Skin of body (tissue), 2 donors: ENCODE measurements around the gene NEURL1. TPM values are rescaled to one million over a fixed set of nuclear protein-coding genes. Genes with fewer than 3 reads are reported as not detected.

ENCODE experiments used
- DNase-seq: peaks from one replicate; lab custom pipeline; 2025; lab: John Stamatoyannopoulos, UW
- total RNA-seq: library from RNA; depleted of rRNA; stranded (reverse); fragments of >200 nt; gene quantifications from one replicate; pipeline ENCODE4 v1.2.3, GENCODE V29; 2014

NEURL1 gene
- total RNA-seq, 1 donor from 2014 or later: 2.1 TPM

GRCh38 chr10:103544657-103545310 lies 51.3 kb downstream of the NEURL1 start:
- DNase-seq: no peak

- no peak for DNase-seq
These were observed 51.9 kb downstream of the NEURL1 start for GRCh38 chr10:103545366-103545765.

GRCh38 chr10:103545771-103546281 lies 52.3 kb downstream of the NEURL1 start:
- no peak for DNase-seq

GRCh38 chr10:103546401-103546800 lies 52.9 kb downstream of the NEURL1 start:
- no peak for DNase-seq

GRCh38 chr10:103547391-103547946 lies 54.0 kb downstream of the NEURL1 start:
- DNase-seq: no peak

GRCh38 chr10:103548006-103548405 lies 54.5 kb downstream of the NEURL1 start:
- DNase-seq: no peak

- no peak for DNase-seq
These were observed 55.3 kb downstream of the NEURL1 start for GRCh38 chr10:103548581-103549348.

- DNase-seq: no peak
These were observed 55.8 kb downstream of the NEURL1 start for GRCh38 chr10:103549349-103549685.

GRCh38 chr10:103550229-103550628 lies 56.7 kb downstream of the NEURL1 start:
- no peak for DNase-seq

- no peak for DNase-seq
These were observed 58.4 kb downstream of the NEURL1 start for GRCh38 chr10:103551619-103552602.

GRCh38 chr10:103552856-103553742 lies 59.6 kb downstream of the NEURL1 start:
- DNase-seq: no peak

GRCh38 chr10:103553743-103554487 lies 60.4 kb downstream of the NEURL1 start:
- DNase-seq: no peak

- peak; percentile 32 for DNase-seq
These were observed 61.2 kb downstream of the NEURL1 start for GRCh38 chr10:103554488-103555324.

- DNase-seq: no peak
These were observed 61.8 kb downstream of the NEURL1 start for GRCh38 chr10:103555325-103555649.

GRCh38 chr10:103555712-103556111 lies 62.2 kb downstream of the NEURL1 start:
- no peak for DNase-seq

GRCh38 chr10:103556383-103557007 lies 63.0 kb downstream of the NEURL1 start:
- DNase-seq: no peak

GRCh38 chr10:103557455-103557854 lies 64.0 kb downstream of the NEURL1 start:
- DNase-seq: no peak

- no peak for DNase-seq
These were observed 65.4 kb downstream of the NEURL1 start for GRCh38 chr10:103558911-103559310.
